NCI-H2196 treated with DMSO at 0.1 percent for 48 hours (cell line): ENCODE data around the gene HOMER3.
A peak's percentile ranks its signal among the peaks of the same experiment; 100 is the strongest.
"Not testable (repeated sequence)": the region's sequence is repeated elsewhere in the genome, so short reads cannot be mapped to it uniquely, and the experiment has no call there.

ENCODE experiments used
- DNase-seq: peaks from one replicate; lab custom pipeline; 2025; ENCODE audit not compliant: unreplicated experiment; lab: John Stamatoyannopoulos, UW

HOMER3 gene

GRCh38 chr19:18903156-18904037 is 37.6 kb downstream of the HOMER3 start:
- no peak for DNase-seq

- not testable (repeated sequence) for DNase-seq
Observed at GRCh38 chr19:18902519-18902918, 38.5 kb downstream of the HOMER3 start.

GRCh38 chr19:18901491-18901890 is 39.5 kb downstream of the HOMER3 start:
- no peak for DNase-seq

GRCh38 chr19:18900700-18901481 is 40.1 kb downstream of the HOMER3 start:
- DNase-seq = no peak

- DNase-seq = no peak
Observed at GRCh38 chr19:18899624-18900560, 41.1 kb downstream of the HOMER3 start.

- no peak for DNase-seq
Observed at GRCh38 chr19:18898607-18899408, 42.2 kb downstream of the HOMER3 start.

- peak; percentile 23 for DNase-seq
Observed at GRCh38 chr19:18898081-18898606, 42.9 kb downstream of the HOMER3 start.

- DNase-seq = no peak
Observed at GRCh38 chr19:18897094-18898029, 43.7 kb downstream of the HOMER3 start.

- DNase-seq = no peak
Observed at GRCh38 chr19:18896421-18896841, 44.6 kb downstream of the HOMER3 start.

GRCh38 chr19:18895824-18896341 is 45.1 kb downstream of the HOMER3 start, which contains the start of gene CERS1:
Gene CERS1, minus strand, starts transcription at chr19:18896158. Its CDS starts 86 bp downstream, at chr19:18896072.
- peak; percentile 21 for DNase-seq

- peak; percentile 42 for DNase-seq
Observed at GRCh38 chr19:18895038-18895823, 45.8 kb downstream of the HOMER3 start.

GRCh38 chr19:18894254-18895037 is 46.6 kb downstream of the HOMER3 start:
- peak; percentile 51 for DNase-seq

GRCh38 chr19:18893587-18894253 is 47.3 kb downstream of the HOMER3 start:
- DNase-seq = no peak

GRCh38 chr19:18889949-18890745 is 50.9 kb downstream of the HOMER3 start:
- no peak for DNase-seq

- DNase-seq = no peak
Observed at GRCh38 chr19:18886972-18887371, 54.0 kb downstream of the HOMER3 start.
